PFSK-1 (cell line): ENCODE measurements around the gene KBTBD3.

ENCODE experiments used
- FOXP2 ChIP-seq: optimal IDR thresholded peaks from 2 replicates; pipeline ENCODE3; 2011; ENCODE audit warnings: borderline replicate concordance, control low read depth, inconsistent platforms; ENCODE audit not compliant: insufficient read depth; ENCODE audit errors: extremely low read length, extremely low read depth
- POLR2AphosphoS5 ChIP-seq: IDR thresholded peaks from 2 replicates; pipeline ENCODE4 v1.6.1; 2012; ENCODE audit warnings: low read depth, mild to moderate bottlenecking, control low read depth, low read length, moderate library complexity

GRCh38 chr11:106063009-106063408, 14.1 kb downstream of the KBTBD3 start:
- TF ChIP-seq POLR2AphosphoS5 (no peak), FOXP2 (no peak)
